ENCODE data around the gene DDX4.
A peak's percentile ranks its signal among the peaks of the same experiment; 100 is the strongest.

- TF ChIP-seq CTCF (IDR thresholded peaks at IDR 0.05) (peak; percentile 85), EZH2 (IDR thresholded peaks at IDR 0.05; ENCODE audit: borderline replicate concordance, insufficient read depth, low read depth, low read length, poor library complexity, severe bottlenecking) (no peak)
These were observed 46.4 kb upstream of the DDX4 start for GRCh38 chr5:55691265-55692105.

Measured in B cell (primary cell).